Activated naive CD8-positive, alpha-beta T cell treated with anti-CD3 and anti-CD28 coated beads, Interleukin-2, amount 10 ng/mL, durations not matched to agents 7 days and 5 days (primary cell): Measurements from ENCODE around the gene GLDN. TPM values are rescaled to one million over a fixed set of nuclear protein-coding genes. Genes with fewer than 3 reads are reported as not detected.

Experiments
- ATAC-seq: fragments of 150-1000 bp; cut with Tn5 transposase; one replicate; pipeline ENCODE4 v1.10.0; 2021; ENCODE audit warnings: low read depth, moderate library complexity
- POLR2A ChIA-PET: fragments of 350-600 bp; sonication (Branson Sonifier 250); formaldehyde crosslinking; loops from one replicate; lab custom pipeline; 2021; ENCODE audit warnings: antibody characterized with exemption; lab: Charles Lee
- DNase-seq: peaks from one replicate; pipeline ENCODE4 v3.0.0; 2021
- H3K27ac Mint-ChIP-seq: one replicate; pipeline ENCODE4 v1.8.0; 2022; ENCODE audit warnings: mild to moderate bottlenecking, mixed read lengths
- H3K27me3 Mint-ChIP-seq: one replicate; pipeline ENCODE4 v1.8.0; 2022; ENCODE audit warnings: mild to moderate bottlenecking, moderate library complexity, mixed read lengths
- H3K36me3 Mint-ChIP-seq: one replicate; pipeline ENCODE4 v1.8.0; 2021; ENCODE audit warnings: mild to moderate bottlenecking, mixed read lengths
- H3K4me1 Mint-ChIP-seq: one replicate; pipeline ENCODE4 v1.8.0; 2021; ENCODE audit warnings: mixed read lengths
- H3K4me3 Mint-ChIP-seq: one replicate; pipeline ENCODE4 v1.8.0; 2022; ENCODE audit warnings: mild to moderate bottlenecking, moderate library complexity, mixed read lengths
- H3K9me3 Mint-ChIP-seq: one replicate; pipeline ENCODE4 v1.8.0; 2021; ENCODE audit warnings: mixed read lengths
- total RNA-seq, 2 experiments: library from RNA; stranded (reverse); gene quantifications; one replicate each; pipeline ENCODE4 v1.2.3, GENCODE V29; 2021

GLDN gene
- total RNA-seq, 2 experiments from 2014 or later = not detected

DNA sequence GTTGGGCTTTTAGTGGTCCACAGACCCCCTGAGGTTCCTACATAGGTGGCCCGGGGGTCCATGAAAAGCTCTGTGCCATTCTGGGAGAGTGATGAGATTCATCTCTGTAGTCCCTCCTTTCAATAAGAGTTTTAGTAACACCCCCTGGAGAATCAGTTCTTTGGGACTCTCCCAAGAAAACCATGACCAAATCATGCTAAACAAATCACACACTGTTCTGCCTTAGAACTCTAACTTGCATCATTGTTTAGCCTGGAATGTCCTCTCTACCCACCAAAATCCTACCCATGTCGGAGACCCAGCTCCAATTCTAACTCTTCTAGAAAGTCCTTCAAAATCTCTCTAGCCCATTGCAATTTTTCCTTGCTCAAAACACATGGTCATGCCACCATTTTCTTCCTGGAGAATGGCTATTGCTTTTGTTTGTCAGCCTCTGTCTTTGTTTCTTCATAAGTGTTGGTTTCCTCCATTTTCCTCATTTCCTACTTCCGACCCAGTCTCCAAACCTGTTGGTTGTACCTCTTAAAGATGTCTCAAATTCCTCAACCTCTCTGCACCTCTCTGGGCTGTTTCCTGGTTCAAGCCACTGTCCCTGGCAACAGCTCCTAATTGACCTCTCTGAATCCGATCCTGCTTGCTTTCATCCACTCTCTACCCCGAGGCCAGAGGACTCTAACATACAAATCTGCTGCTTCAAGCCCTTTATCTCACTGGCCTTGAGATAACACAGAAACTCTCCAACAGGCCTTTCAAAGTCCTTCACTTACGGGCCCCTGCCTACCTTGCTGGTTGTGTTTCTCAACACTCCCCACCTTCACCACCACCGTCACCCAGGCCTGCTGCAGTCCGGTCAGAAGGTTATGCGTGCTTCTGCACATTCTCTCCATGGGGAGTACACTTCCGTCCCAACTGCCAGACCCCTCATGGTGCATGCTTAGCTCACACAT, 26.8 kb upstream of the GLDN start:
- no peak overlapping the region for H3K4me3 Mint-ChIP-seq
- H3K36me3 Mint-ChIP-seq = no peaks in the 10 kb centered on the region
- DNase-seq (no peak), ATAC-seq (no peak)
- POLR2A ChIA-PET = no interaction called here
- H3K27me3 Mint-ChIP-seq = peaks cover 7% of the 10 kb centered on the region
- no peaks in the 10 kb centered on the region for H3K9me3 Mint-ChIP-seq
- H3K4me1 Mint-ChIP-seq = no peaks in the 10 kb centered on the region
- no peak overlapping the region for H3K27ac Mint-ChIP-seq

DNA sequence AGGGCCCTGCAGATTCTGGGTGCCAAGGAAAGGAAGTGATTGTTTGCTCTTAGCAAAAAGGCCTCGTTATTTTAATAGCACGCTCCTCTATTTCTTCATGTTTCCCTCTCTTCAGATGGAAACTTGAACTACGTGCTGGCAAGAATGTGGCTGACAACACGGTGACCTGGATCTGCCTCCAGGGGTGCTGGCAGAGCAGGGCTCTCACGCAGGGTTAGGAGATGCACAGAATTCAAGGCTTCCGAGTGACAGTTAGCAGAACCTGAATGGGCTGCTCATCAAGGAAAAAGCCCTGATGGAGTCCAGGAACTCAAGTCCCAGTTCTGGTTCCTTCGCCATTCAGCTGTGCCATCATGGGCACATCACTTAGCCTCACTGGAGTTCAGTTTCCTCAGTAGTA, 25.7 kb upstream of the GLDN start:
- no peak overlapping the region for H3K4me3 Mint-ChIP-seq
- no peak overlapping the region for H3K27ac Mint-ChIP-seq
- no peak for DNase-seq
- no peaks in the 10 kb centered on the region for H3K36me3 Mint-ChIP-seq
- ATAC-seq = no peak
- no peaks in the 10 kb centered on the region for H3K4me1 Mint-ChIP-seq
- POLR2A ChIA-PET = no interaction called here
- no peaks in the 10 kb centered on the region for H3K9me3 Mint-ChIP-seq
- peaks cover 5% of the 10 kb centered on the region for H3K27me3 Mint-ChIP-seq

DNA sequence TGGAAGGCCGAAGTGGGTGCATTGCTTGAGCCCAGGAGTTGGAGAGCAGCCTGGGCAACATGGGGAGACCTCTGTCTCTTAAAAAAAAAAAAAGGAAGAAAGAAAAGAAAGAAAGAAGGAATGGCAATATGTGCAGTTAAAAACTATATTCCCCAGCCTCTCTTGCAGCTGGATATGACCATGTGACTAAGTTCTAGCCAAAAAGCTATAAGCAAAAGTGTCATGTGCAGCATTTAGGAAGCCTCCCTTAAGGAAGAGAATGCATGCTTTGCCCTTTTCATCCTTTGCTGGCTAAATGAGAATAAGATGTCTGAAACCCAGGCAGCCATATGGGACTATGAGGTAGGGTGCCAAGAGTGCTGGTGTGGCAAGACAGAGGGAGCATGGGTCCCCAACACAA, 24.8 kb upstream of the GLDN start:
- POLR2A ChIA-PET = interaction anchor here (0.7 kb wide), 1 partner anchor 198 kb away, joined by 4 read pairs; no protein-coding TSS in a partner anchor
- no peak overlapping the region for H3K4me3 Mint-ChIP-seq
- no peak overlapping the region for H3K27ac Mint-ChIP-seq
- no peaks in the 10 kb centered on the region for H3K9me3 Mint-ChIP-seq
- H3K4me1 Mint-ChIP-seq = no peaks in the 10 kb centered on the region
- no peak for ATAC-seq
- peaks cover 7% of the 10 kb centered on the region for H3K27me3 Mint-ChIP-seq
- H3K36me3 Mint-ChIP-seq = no peaks in the 10 kb centered on the region
- DNase-seq = no peak

DNA sequence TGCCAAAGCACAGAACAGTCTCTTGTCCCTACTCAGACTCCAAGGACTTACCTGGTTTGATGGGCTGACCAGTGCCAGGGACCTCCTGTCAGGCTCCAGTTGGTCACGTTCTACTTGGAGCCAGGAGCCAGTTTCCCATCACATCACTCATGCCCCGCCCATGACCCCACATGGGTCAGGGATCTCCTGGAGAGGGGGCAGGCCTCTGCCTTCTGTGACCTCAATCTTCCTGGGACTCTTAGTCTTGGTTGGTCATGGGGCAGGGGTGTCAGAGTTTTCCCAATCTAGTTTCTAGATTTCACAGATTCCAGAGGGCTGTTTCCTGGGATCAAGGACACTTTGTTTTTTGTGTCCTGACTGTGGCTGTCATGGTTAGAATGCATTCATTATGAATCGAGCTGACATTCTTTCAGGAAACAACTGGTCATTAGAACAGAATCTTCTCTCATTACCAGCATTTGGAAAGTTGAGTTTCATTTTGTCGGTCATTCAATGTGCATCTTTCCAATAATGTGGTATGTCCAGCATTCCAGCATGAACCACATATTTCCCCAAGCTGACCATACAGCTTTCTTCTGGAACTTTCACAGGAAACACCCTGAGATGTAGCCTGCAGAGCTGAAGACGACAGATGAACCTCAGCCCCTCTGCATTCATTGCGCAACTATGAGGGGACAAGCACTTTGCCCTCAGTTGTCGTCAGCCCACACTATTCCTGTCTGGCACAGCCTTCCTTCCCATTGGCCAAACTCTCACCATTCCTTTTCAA, 22.9 kb upstream of the GLDN start:
- DNase-seq (no peak), ATAC-seq (no peak)
- Mint-ChIP-seq H3K4me1 (no peaks in the 10 kb centered on the region), H3K27me3 (peaks cover 11% of the 10 kb centered on the region), H3K9me3 (no peaks in the 10 kb centered on the region), H3K27ac (no peak overlapping the region), H3K4me3 (no peak overlapping the region), H3K36me3 (no peaks in the 10 kb centered on the region)
- POLR2A ChIA-PET = no interaction called here

DNA sequence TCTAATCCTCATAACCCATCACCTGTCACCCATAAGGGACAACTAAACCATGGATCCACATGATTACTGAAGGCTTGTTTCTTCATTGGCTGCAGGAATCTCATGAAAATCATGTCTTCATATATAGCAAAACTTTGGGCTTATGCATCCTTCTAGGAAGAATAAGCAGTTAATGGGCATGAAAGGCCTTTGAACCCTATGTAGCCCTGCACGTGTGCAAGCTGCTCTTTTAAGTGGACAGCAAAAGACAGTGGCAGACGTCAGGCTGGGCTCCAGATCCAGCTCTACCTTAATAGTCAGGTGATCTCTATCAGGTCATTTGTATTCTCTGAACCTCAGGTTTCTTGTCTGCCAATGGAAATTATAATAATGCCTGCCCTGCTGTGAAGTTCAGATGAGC, 21.9 kb upstream of the GLDN start:
- no peak overlapping the region for H3K27ac Mint-ChIP-seq
- no peak overlapping the region for H3K4me3 Mint-ChIP-seq
- DNase-seq (no peak), ATAC-seq (no peak)
- POLR2A ChIA-PET = no interaction called here
- no peaks in the 10 kb centered on the region for H3K9me3 Mint-ChIP-seq
- peaks cover 11% of the 10 kb centered on the region for H3K27me3 Mint-ChIP-seq
- no peaks in the 10 kb centered on the region for H3K36me3 Mint-ChIP-seq
- no peaks in the 10 kb centered on the region for H3K4me1 Mint-ChIP-seq

DNA sequence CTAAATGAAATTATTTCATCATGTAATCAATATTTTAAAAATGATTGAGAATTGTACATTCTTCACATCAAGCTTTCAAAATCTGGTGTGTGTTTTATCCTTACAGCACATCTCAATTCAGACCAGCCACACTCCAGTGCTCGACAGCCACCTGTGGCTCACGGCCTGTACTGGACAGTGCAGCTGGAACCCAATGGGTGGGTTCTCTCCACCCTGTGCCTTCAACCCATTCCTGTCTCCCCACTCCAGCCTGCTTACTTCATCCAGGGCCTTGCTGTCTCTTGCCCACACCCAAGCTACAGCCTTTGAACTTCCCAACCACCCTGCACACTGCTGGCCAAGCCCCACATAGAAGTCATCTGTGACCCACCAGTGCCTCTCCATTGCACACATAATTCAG, 20.6 kb upstream of the GLDN start:
- no peak for ATAC-seq
- Mint-ChIP-seq H3K27me3 (peaks cover 12% of the 10 kb centered on the region), H3K4me3 (no peak overlapping the region)

DNA sequence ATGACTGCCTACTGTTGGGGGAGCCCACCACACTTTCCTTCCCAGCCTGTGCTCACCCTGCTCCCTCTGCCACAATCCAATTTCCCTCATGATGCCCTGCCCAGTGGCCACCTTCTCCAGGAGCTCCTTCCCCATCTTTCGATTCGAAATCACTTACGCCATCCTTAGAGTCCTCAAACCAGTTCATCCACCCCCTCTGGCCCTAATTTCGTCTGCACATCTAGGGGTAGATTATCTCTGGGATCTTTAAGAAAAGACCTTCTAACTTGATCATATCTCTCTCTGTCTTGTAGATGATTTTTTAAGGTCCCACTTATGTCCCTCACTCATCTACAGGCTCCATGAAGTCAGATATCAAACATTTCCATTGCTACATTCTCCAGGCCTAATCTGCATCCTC, 20.1 kb upstream of the GLDN start:
- DNase-seq (no peak), ATAC-seq (no peak)
- POLR2A ChIA-PET = no interaction called here
- Mint-ChIP-seq H3K27me3 (peaks cover 15% of the 10 kb centered on the region), H3K27ac (no peak overlapping the region), H3K4me1 (no peaks in the 10 kb centered on the region), H3K9me3 (no peaks in the 10 kb centered on the region), H3K36me3 (no peaks in the 10 kb centered on the region), H3K4me3 (no peak overlapping the region)

More for the DNA sequence above, 20.6 kb upstream of the GLDN start:
- DNase-seq = no peak
- Mint-ChIP-seq H3K36me3 (no peaks in the 10 kb centered on the region), H3K9me3 (no peaks in the 10 kb centered on the region), H3K4me1 (no peaks in the 10 kb centered on the region), H3K27ac (no peak overlapping the region)
- POLR2A ChIA-PET = no interaction called here

DNA sequence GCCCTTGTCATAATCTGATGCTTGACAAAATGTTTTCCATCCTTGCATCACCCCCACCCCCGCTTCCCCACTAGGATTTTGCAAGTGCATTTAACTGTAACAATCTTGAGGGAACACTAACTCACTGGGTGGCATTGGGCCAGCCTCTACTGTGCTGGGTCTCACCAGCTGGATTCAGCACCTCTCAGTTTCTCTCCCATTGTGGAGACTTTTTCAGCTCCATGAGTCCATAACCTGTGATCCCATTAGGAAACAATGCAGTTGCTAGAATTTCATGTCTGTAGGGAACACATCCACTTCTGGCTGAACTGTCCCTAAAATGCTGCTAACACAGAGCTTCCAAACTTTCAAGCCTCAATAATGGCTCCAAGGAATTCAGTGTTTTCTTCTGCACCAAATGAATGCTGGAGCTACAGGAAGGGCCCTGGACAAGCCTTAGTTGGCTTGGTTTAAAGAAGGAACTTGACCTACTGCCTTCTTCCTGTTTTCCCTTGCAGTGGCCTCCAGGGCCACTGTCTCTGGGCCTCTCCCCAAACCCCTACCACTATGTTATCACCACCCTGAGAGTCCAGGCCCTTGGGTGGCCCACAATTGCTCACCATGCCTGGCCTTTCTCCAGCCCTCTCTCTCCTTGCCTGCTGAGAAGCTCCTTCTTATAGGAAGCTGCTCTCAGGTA, 18.7 kb upstream of the GLDN start:
- Mint-ChIP-seq H3K27me3 (peaks cover 18% of the 10 kb centered on the region), H3K4me1 (no peaks in the 10 kb centered on the region), H3K4me3 (no peak overlapping the region), H3K27ac (no peak overlapping the region), H3K9me3 (no peaks in the 10 kb centered on the region), H3K36me3 (no peaks in the 10 kb centered on the region)
- POLR2A ChIA-PET = no interaction called here
- no peak for ATAC-seq
- no peak for DNase-seq

DNA sequence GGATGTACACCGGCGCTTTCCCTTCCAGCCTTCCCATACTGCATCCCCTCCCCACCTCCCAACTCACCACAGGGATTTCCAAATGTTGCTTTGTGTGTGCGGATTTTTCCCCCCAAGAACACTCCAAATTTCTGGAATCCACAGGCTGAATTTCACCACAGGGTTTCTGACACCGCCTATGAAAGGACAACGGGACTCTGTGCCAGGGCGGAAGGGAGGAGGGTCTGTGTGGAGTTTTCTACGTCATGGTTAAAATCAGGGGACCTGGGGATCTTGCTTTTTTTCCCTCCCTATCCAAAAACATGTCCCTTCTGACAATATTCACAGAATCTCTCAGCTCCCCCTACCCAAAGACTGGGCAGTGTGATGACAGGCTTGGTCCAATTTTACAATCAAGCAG, 17.7 kb upstream of the GLDN start:
- ATAC-seq = no peak
- no peak for DNase-seq
- Mint-ChIP-seq H3K27me3 (peaks cover 18% of the 10 kb centered on the region), H3K27ac (no peak overlapping the region), H3K4me1 (no peaks in the 10 kb centered on the region), H3K9me3 (no peaks in the 10 kb centered on the region), H3K36me3 (no peaks in the 10 kb centered on the region), H3K4me3 (no peak overlapping the region)
- POLR2A ChIA-PET = no interaction called here

DNA sequence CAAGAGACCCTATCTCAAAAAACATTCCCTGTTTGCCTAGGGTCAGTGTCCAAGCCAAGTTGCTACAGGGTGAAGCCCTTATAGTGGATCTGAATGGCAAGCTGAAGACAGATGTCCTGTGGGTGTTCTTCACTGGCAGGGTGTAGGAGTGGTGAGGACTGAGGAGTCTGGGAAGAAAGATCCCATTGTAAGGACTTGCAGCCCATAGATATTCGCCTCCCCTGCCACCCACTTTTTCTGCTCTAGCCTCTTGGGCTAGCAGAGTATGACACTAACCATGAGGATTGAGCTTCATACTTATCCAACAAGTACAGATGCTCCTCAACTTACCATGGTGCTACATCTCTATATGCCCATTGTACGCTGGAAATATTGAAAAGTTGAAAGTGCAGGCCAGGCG, 16.3 kb upstream of the GLDN start:
- POLR2A ChIA-PET = no interaction called here
- DNase-seq = no peak
- H3K27me3 Mint-ChIP-seq = peaks cover 16% of the 10 kb centered on the region

DNA sequence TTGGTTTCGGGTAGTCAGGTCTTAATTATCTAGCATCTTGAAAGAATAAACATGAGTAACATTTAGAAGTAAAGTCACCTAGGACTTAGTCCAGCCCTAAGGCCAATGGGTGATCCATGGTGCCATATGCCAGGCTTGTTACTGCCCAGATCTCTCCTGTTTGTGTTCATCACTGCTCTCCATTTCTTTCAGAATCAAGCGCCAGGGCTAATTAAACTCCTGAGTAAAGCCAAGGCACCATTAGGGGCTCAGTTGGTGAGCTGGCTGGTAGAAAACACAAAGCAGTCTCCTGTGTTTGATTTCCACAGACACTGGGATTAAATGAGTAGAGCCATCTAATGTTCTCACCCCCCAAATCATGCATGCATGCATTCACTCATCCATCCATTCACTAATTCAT, 14.4 kb upstream of the GLDN start:
- no peak for DNase-seq
- Mint-ChIP-seq H3K4me1 (no peaks in the 10 kb centered on the region), H3K27ac (no peak overlapping the region), H3K27me3 (peaks cover 14% of the 10 kb centered on the region), H3K36me3 (no peaks in the 10 kb centered on the region), H3K4me3 (no peak overlapping the region), H3K9me3 (no peaks in the 10 kb centered on the region)
- POLR2A ChIA-PET = no interaction called here
- no peak for ATAC-seq

More for the DNA sequence above, 16.3 kb upstream of the GLDN start:
- no peak for ATAC-seq
- no peak overlapping the region for H3K4me3 Mint-ChIP-seq
- H3K9me3 Mint-ChIP-seq = no peaks in the 10 kb centered on the region
- no peaks in the 10 kb centered on the region for H3K4me1 Mint-ChIP-seq
- no peak overlapping the region for H3K27ac Mint-ChIP-seq
- H3K36me3 Mint-ChIP-seq = no peaks in the 10 kb centered on the region

DNA sequence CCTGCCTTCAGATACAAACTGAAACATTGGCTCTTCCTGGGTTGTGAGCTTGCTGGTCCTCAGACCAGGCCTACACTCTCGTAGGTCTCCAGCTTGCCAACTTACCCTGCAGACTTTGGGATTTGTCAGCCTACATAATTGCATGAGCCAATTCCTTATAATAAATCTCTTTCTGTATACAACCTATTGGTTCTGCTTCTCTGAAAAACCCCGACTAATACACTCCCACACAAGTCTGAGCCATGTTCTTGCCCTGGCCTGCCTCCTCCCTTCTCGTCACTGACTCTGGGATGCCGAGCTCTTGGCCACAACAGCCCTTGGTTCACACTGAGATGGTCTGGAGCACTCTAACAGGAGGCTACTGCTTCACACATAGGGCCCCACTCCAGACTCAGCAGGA, 12.5 kb upstream of the GLDN start:
- Mint-ChIP-seq H3K27me3 (peaks cover 10% of the 10 kb centered on the region), H3K4me1 (no peaks in the 10 kb centered on the region), H3K9me3 (no peaks in the 10 kb centered on the region), H3K4me3 (no peak overlapping the region), H3K36me3 (no peaks in the 10 kb centered on the region), H3K27ac (no peak overlapping the region)
- POLR2A ChIA-PET = no interaction called here
- ATAC-seq = no peak
- DNase-seq = no peak

DNA sequence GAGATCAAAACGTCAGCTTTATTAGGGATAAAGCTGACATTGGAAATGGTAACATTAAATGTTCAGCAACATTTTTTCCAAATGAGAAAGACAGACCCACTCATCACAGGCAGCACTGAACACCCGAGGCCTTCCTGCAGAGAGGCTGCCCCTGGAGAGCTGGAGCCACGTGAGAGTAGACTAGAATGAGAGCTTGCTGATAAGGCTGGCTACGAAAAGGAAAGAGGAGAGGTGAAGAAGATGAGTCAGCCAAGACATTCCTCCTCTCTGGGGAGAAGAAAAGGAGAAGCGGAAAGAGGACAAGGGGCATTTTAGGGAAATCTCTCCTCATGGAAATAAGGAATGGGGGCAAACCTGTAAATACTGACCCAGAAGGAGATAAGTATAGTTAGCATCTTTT, 10.3 kb upstream of the GLDN start:
- no peak for DNase-seq
- no peak overlapping the region for H3K4me3 Mint-ChIP-seq
- H3K27me3 Mint-ChIP-seq = peaks cover 8% of the 10 kb centered on the region
- no peak for ATAC-seq
- H3K36me3 Mint-ChIP-seq = no peaks in the 10 kb centered on the region
- POLR2A ChIA-PET = no interaction called here
- peaks cover 1% of the 10 kb centered on the region for H3K9me3 Mint-ChIP-seq
- no peak overlapping the region for H3K27ac Mint-ChIP-seq
- peaks cover 3% of the 10 kb centered on the region for H3K4me1 Mint-ChIP-seq
